CD4-positive, alpha-beta T cell treated with Interleukin-17A for 4 hours (primary cell): ENCODE data around the gene SETD3.

Experiments
- DNase-seq: peaks from one replicate; pipeline ENCODE4 v3.0.0-alpha.2; 2020; ENCODE audit warnings: mixed read lengths

SETD3 gene

GRCh38 chr14:99479906-99480869, at the start of gene SETD3:
Gene SETD3, minus strand, starts transcription at chr14:99480859. Its CDS starts 15,054 bp downstream, at chr14:99465805.
- DNase-seq: peak; percentile 38

- no peak for DNase-seq
These were observed 49.2 kb upstream of the SETD3 start for GRCh38 chr14:99529899-99530298.

DNA sequence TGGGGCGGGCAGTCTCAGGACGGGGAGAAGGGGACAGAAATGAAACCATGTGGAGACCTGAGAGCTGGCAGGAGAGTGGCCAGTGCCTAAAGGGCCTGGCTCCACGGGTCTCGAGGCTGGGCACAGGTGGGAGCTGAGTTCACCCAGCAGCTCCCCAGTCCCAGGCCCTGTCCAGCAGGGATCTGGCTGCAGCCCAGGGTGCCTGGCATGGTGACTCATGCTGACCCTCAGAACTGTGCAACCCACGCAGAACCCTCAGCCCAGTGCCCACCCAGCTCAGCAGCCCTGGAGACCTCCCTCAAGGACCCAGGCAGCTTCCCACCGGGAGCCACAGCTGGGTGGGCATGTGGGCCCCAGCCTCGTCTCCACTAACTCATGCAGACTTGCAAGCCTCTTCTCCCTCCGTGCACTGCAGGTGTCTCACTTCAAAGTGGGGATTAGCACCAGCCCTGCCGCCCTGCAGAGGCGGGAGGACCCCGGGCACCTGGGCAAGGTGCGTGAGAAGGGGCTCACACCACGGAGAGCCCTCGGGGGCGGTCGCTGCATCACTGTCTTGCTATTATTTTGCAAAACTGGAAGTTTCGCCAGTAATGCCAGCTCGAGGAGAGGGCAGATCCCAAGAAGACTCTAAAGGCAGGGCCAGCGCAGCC, 46.9 kb upstream of the SETD3 start:
- DNase-seq: no peak

DNA sequence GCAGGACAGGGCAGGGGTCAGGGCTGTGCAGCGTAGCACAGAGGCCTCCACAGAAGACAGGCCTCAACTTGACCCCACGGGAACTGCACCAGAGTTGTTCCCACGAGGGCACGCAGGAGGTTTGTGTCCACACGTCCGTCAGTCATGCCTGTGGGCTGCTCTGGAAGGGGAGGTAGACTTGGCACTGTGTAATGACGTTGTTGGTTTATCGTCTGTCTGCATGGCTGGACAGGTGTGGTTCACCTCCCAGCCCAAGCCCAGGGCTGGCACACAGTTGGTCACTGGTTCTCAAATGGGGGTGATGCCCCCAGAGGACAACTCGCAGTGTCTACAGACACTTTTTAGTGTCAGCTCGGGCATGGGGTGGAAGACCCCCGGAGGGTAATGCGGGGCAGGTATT, 46.4 kb upstream of the SETD3 start:
- no peak for DNase-seq

DNA sequence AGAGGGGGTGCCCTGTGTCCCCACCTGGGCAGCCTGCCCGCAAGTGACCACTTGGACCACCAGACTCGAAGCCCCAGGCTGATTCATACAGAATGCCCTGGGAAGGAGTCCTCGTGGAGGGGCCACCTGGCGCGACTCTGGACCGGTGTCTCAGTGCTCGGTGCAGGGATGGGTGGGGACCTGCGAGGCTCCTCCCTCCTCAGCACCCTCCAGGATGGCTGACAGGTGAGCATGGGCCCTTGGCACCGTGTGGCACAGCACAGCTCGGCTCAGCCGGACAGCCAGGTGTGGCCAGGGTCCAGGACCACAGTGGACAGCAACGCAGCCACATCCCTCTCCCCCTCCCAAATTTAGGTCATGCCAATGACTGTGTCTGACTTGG, 45.0 kb upstream of the SETD3 start:
- peak; percentile 19 for DNase-seq

DNA sequence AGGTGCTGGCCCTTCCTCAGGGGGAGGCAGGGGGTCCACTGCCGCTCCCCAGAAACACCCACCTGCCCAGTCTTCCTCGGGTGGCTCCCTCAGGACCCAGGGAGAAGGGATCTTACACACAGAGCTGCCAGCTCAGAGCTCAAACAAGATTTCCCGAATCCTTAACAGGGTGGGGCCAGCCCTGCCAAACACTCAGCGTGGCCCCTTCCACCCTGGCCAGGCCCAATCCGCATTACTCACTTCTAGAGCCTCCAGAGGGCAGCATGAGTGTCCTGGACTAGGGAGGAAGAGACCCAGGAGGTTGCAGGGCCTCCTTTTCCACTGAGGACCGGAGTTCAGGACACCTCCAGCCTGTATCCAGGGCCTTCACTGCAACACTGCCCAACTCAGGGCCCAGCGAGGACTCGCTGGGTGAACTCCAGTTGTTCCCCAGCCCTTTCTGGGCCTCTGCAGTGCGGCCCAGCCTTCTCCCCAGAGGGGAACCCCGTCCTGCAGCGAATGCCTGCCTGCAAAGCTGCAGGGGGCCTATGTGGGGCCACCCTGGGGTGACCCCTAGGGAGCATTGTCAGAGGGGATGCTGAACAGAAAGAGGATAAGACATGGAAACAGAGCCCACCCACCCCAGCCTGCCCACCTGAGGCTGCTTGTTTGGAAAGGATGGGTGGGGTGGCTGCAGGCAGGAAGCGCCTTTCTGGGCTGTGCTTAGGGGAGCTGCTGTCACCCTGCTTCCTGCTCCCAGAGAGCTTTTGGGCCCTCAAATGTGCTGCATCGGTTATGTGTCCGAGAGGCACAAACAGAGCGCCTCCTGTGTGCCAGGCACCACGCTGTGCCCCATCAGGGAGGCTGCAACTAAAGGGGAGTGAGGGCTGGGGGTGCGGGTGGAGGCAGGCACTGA, 44.4 kb upstream of the SETD3 start:
- DNase-seq: peak; percentile 52

DNA sequence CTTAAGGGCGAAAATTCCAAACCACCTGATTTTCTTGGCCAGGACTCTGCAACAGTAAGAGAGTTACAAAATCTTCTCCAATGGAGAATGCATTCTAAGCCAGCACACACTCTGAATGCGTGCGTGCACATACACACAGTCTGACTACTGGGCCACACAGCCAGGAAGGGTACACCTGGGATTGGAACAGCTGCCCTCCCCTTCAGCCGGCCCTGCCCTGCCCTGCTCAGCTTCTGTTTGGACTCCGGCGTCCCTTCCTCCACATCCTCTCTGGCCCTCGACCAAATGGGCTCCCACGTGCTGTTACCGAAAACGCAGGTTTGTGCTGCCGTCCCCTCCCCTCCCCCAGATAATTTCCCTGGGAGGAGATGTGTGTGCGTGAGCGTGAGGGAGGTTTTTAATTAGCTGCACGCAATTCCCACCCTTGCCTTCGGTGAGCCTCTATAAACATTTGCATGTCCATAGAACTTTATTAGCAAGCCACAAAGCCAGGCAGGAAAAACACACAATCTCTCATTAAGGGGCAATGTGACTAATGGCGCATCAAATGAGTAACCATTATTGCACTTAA, 43.5 kb upstream of the SETD3 start:
- no peak for DNase-seq

DNA sequence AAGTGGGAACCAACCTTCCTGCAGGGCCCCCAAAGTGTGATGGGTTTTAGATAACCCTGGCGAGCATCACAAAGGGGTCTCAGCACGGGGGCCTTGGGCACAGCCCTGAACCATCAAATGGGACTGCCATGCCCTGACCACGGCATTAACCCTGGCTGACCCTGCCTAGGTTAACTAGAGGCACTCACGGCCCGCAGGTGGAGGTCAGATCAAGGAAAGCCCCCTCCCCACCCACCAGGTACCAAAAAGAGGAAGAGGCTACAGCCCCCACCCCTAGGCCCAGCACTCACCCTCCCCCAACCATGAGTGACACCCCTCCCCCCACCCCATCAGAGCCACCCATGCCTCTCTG, 43.0 kb upstream of the SETD3 start:
- no peak for DNase-seq

DNA sequence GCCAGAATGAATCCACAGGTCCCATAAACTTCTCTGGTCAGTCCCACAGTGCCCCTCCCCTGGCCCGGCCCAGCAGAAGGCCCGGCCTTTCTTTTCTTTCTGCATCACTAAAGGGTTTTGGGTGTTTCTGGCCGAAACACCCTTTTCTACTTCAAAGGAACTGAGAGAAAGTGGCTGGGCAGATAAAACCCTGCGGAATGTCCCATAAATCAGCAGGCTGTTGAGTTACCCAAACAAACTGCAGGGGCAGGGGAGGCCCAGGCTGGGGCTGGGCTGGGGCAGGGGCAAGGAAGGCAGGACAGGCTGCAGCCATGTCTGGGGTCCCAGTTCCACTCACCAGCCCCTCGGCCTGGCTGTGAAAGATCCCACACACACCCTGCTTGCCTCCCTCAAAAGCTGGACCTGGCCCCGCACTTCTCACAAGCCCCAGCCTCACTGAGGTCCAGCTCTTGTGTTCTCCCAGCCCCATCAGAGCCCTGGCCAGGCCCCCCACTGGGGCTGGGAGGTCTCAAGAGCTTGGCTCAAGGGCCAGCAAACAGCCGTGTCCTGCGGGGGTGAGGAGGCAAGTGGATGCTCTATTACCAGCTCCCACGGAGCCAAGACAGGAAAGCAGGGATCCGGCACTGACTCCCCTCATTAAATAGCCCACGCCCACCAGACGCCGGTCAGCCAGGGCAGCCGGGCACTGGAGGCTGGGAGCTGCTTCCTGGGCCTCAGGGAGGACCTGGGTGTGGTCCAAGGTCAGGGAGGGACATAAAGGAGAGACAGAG, 42.5 kb upstream of the SETD3 start:
- no peak for DNase-seq

DNA sequence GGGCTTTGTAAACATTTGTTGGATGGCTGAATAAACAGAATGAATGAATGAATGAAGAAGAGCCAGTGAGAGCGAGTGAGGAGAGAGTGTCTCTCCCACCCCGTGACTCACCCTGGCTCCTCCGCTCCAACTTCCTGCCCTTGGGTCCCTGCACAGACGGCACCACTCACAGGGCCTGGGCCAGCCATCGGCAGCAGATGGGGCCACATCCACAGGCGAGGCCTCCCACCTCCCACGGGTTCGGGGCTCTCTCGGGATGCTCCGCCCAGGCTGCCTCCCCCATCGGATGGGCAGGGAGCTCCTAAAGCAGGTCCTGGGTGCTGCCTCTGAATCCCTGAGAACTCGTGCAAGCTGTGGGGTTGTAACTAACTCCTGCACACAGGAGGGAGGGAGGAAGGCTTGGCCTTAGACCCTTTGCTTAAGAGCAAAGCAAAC, 41.8 kb upstream of the SETD3 start:
- no peak for DNase-seq

DNA sequence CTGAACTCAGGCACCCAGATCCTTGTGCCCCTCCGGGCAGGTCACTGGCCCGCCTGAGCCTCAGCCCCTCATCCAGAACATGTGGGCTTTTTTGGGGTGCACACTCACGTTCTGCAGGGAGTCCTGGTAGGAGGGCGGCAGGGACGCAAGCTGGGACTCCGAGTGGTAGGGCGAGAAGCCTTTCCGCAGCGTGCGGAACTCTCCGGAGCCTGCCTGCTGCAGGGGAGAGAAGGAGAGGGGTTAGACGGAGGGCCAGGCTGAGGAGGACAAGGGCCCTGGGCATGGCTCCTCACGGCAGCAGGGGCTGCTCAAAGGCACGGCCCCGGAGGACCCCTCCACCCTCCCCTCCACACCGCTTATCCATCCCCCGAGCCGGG, 41.4 kb upstream of the SETD3 start:
- DNase-seq: no peak

- DNase-seq: no peak
These were observed 40.7 kb upstream of the SETD3 start for GRCh38 chr14:99521176-99522024.

DNA sequence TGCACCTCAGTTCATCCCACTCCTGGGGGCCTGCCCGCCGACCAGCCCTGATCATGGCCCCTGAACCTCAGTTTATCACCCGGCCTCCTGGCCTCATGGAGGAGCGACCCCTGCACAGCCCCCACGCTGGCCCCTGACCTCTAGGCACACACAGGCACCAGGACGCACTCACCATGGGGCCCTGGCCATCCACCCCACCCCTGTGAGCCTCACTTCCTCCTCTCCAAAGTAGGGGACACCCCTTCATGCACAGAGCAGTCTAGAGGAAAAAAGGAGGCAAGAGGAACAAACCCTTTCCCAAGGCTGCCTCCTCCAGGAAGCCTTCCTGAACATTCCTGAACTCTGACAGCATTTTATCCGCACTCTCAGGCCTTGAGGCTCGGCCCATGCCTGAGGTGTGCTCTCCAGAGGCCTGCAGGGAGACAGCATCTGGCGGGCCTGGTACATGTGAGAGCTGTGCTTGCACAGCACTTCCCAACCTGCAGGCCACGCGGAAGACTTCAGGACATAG, 40.0 kb upstream of the SETD3 start:
- no peak for DNase-seq

GRCh38 chr14:99519931-99520421, 39.3 kb upstream of the SETD3 start:
- DNase-seq: no peak

- no peak for DNase-seq
These were observed 38.8 kb upstream of the SETD3 start for GRCh38 chr14:99519347-99519881.

DNA sequence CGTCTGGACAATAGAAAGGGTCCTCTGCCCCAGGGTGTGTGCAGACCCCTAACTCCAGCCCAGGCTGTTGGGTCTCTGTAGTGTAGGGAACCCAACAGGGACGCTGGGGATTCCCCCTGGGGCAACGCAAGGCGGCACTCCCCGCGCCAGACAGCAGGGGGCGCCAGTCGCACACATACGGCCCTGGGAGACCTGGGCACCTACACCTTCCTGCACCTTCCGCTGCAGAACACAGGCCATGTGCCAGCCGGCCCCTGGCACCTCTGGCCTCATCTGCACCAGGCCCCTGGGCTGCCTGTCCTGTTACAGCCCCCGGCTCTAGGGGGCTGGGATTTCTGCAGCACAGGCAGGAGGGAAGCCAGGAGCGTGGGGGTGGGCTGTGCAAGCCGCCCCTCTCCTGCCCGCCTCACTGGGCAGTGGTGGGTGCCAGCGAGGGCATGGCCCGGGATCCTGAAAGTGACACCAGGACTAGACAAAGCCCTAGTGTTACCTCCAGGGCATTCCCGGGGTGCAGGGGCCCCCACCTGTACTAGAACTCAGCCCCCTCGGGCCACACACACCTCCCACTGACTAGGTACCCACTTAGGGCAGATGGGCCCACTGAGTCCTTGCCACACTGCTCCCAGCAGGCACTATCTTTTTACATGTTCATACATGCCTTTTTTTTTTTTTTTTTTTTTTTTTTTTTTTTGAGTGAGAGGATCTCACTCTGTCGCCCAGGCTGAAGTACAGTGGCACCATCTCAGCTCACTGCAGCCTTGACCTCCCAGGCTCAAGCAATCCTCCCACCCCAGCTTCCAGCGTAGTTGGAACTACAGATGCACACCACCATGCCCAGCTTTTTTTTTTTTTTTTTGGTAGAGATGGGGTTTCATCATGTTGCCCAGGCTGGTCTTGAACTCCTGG, 38.0 kb upstream of the SETD3 start:
- peak; percentile 87 for DNase-seq

GRCh38 chr14:99517643-99518381, 37.2 kb upstream of the SETD3 start:
- no peak for DNase-seq

GRCh38 chr14:99516871-99517642, 36.4 kb upstream of the SETD3 start:
- no peak for DNase-seq
